IgD-negative memory B cell (primary cell): ENCODE data around the gene ZIC4. TPM values are rescaled to one million over a fixed set of nuclear protein-coding genes. Genes with fewer than 3 reads are reported as not detected.

Source experiments
- H3K27ac Mint-ChIP-seq, 3 donors: one replicate each; pipeline ENCODE4 v1.8.0; 2020 to 2022; ENCODE audit warnings: mild to moderate bottlenecking in 3 of 3, mixed read lengths in 3 of 3, moderate library complexity in 1 of 3
- H3K27me3 Mint-ChIP-seq: one replicate; pipeline ENCODE4 v1.8.0; 2021; ENCODE audit warnings: mixed read lengths
- H3K36me3 Mint-ChIP-seq: one replicate; pipeline ENCODE4 v1.8.0; 2020; ENCODE audit warnings: mild to moderate bottlenecking, mixed read lengths
- H3K4me1 Mint-ChIP-seq, 3 donors: one replicate each; pipeline ENCODE4 v1.8.0; 2020 to 2022; ENCODE audit warnings: mixed read lengths in 3 of 3, mild to moderate bottlenecking in 1 of 3
- H3K4me3 Mint-ChIP-seq, 4 donors: one replicate each; pipeline ENCODE4 v1.8.0; 2020 to 2022; ENCODE audit warnings: mild to moderate bottlenecking in 4 of 4, mixed read lengths in 4 of 4, moderate library complexity in 3 of 4
- H3K9me3 Mint-ChIP-seq, 3 donors: one replicate each; pipeline ENCODE4 v1.8.0; 2020 to 2021; ENCODE audit warnings: mixed read lengths in 3 of 3, mild to moderate bottlenecking in 1 of 3
- polyA plus RNA-seq: library from polyadenylated mRNA; unstranded; fragments of 300-500 nt; fragmentation: Illumina TruSeq; gene quantifications from one replicate; pipeline ENCODE4 v1.2.3, GENCODE V29; 2021

Gene ZIC4
- polyA plus RNA-seq, 1 donor from 2014 or later = not detected

GRCh38 chr3:147356145-147356908 lies 50.0 kb downstream of the ZIC4 start:
- Mint-ChIP-seq H3K36me3 (no peaks in the 10 kb centered on the region), H3K4me3 (no peak overlapping the region), H3K9me3 (peaks cover 4 to 10% (median 4%) of the 10 kb centered on the region in 3 donors), H3K27me3 (peaks cover 57% of the 10 kb centered on the region), H3K27ac (no peak overlapping the region), H3K4me1 (no peaks in the 10 kb centered on the region)

- Mint-ChIP-seq H3K4me3 (no peak overlapping the region), H3K27me3 (peaks cover 52% of the 10 kb centered on the region), H3K27ac (no peak overlapping the region), H3K36me3 (no peaks in the 10 kb centered on the region), H3K9me3 (peaks cover 4 to 10% (median 4%) of the 10 kb centered on the region in 3 donors), H3K4me1 (no peaks in the 10 kb centered on the region)
These were observed 50.6 kb downstream of the ZIC4 start for GRCh38 chr3:147355753-147356090.

GRCh38 chr3:147355084-147355752 lies 51.1 kb downstream of the ZIC4 start:
- Mint-ChIP-seq H3K9me3 (peaks cover 4 to 10% (median 8%) of the 10 kb centered on the region in 3 donors), H3K27ac (no peak overlapping the region), H3K27me3 (peaks cover 47% of the 10 kb centered on the region)

GRCh38 chr3:147354623-147355022 lies 51.7 kb downstream of the ZIC4 start:
- H3K9me3 Mint-ChIP-seq = peaks cover 4 to 10% (median 8%) of the 10 kb centered on the region in 3 donors
- no peaks in the 10 kb centered on the region for H3K36me3 Mint-ChIP-seq
- no peak overlapping the region for H3K27ac Mint-ChIP-seq
- no peaks in the 10 kb centered on the region for H3K4me1 Mint-ChIP-seq
- no peak overlapping the region for H3K4me3 Mint-ChIP-seq
- H3K27me3 Mint-ChIP-seq = peaks cover 41% of the 10 kb centered on the region

More at GRCh38 chr3:147355084-147355752, 51.1 kb downstream of the ZIC4 start:
- no peaks in the 10 kb centered on the region for H3K36me3 Mint-ChIP-seq
- H3K4me1 Mint-ChIP-seq = no peaks in the 10 kb centered on the region
- H3K4me3 Mint-ChIP-seq = no peak overlapping the region

- Mint-ChIP-seq H3K9me3 (peaks cover 4 to 12% (median 4%) of the 10 kb centered on the region in 3 donors), H3K36me3 (no peaks in the 10 kb centered on the region), H3K4me1 (no peaks in the 10 kb centered on the region), H3K4me3 (no peak overlapping the region), H3K27ac (no peak overlapping the region), H3K27me3 (peaks cover 19% of the 10 kb centered on the region)
These were observed 55.0 kb downstream of the ZIC4 start for GRCh38 chr3:147351301-147351700.

- Mint-ChIP-seq H3K27me3 (peaks cover 3% of the 10 kb centered on the region), H3K9me3 (peaks cover 1 to 9% (median 1%) of the 10 kb centered on the region in 3 donors), H3K27ac (no peak overlapping the region), H3K36me3 (no peaks in the 10 kb centered on the region), H3K4me3 (no peak overlapping the region), H3K4me1 (no peaks in the 10 kb centered on the region)
These were observed 57.4 kb downstream of the ZIC4 start for GRCh38 chr3:147348976-147349375.

- Mint-ChIP-seq H3K4me3 (no peak overlapping the region), H3K27me3 (no peaks in the 10 kb centered on the region), H3K27ac (no peak overlapping the region), H3K36me3 (no peaks in the 10 kb centered on the region), H3K9me3 (peaks cover 0 to 5% (median 0%) of the 10 kb centered on the region in 3 donors), H3K4me1 (no peaks in the 10 kb centered on the region)
These were observed 62.4 kb downstream of the ZIC4 start for GRCh38 chr3:147343926-147344325.

DNA sequence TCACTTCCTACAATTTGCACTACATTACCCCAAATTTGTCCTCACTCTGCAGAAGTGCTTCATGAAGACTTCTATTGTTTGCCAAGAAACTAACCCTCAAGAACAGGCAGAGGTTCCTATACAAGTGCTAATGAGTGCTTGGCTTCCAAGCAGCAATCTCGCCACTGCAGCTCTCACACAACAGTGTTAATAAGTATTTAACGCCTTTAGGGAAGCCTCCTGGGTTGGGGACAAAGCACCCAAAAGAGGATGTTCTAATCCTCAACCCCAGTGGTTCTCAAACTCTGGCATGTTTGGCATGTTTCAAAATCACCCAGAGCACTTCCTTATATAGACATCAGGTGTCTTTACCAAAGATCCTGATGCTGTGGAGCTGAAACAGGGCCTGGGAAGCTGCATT lies 64.6 kb downstream of the ZIC4 start:
- no peaks in the 10 kb centered on the region for H3K36me3 Mint-ChIP-seq
- H3K27me3 Mint-ChIP-seq = no peaks in the 10 kb centered on the region
- no peaks in the 10 kb centered on the region for H3K4me1 Mint-ChIP-seq
- no peak overlapping the region for H3K27ac Mint-ChIP-seq
- H3K9me3 Mint-ChIP-seq = peaks cover 0 to 5% (median 0%) of the 10 kb centered on the region in 3 donors
- no peak overlapping the region for H3K4me3 Mint-ChIP-seq

GRCh38 chr3:147336543-147337278 lies 69.6 kb downstream of the ZIC4 start:
- no peak overlapping the region for H3K27ac Mint-ChIP-seq
- H3K36me3 Mint-ChIP-seq = no peaks in the 10 kb centered on the region
- no peaks in the 10 kb centered on the region for H3K9me3 Mint-ChIP-seq
- peak overlapping the region in 2 of 4 donors; percentile 5 to 82 for H3K4me3 Mint-ChIP-seq
- no peaks in the 10 kb centered on the region for H3K4me1 Mint-ChIP-seq
- no peaks in the 10 kb centered on the region for H3K27me3 Mint-ChIP-seq

Other genes starting within 250 kb of the ZIC4 start
- gene ZIC1, start 2.8 kb upstream of the ZIC4 start, polyA plus RNA-seq = not detected